HG03521 (cell line): ENCODE data around the gene HMGCR.

Experiments
- ATAC-seq: cut with Tn5 transposase; IDR thresholded peaks from one replicate; pipeline ENCODE4 v1.9.1; 2021; ENCODE audit warnings: mild to moderate bottlenecking, moderate library complexity; ENCODE audit not compliant: unreplicated experiment

The HMGCR gene

GRCh38 chr5:75340714-75341478 is 3.9 kb downstream of the HMGCR start:
- no peak for ATAC-seq

DNA sequence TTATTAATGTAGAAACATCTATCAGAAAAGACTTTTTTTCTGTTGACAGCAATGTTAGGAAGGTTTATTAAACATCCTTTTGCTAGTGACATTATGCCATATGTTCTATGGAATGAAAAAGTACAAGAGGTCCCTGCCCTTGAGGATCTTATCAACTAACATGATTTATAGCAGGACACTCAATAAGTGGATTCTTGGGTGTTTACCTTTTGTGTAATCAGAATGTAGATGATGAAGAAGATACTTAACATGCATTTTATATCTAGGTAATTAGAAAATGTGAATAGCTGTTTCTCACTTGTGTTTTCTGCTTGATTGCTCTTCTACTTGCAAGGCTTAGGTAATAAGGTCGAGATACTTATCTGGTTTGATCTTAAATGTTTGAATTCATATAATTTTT is 4.9 kb downstream of the HMGCR start:
- ATAC-seq: no peak

DNA sequence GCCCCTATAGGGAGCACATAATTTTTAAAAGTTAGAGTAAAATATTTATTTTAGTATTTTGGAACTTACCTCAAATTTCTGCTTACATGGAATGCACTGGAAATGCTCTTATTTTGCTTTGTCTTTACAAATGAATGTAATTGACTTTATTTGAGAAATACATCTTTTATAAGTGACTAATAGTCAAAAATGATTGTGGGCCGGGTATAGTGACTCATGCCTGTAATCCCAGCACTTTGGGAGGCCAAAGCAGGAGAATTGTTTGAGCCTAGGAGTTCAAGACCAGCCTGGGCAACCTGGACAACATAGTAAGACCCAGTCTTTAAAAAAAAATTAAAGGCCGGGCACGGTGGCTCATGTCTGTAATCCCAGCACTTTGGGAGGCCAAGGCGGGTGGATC is 5.8 kb downstream of the HMGCR start:
- ATAC-seq: no peak

DNA sequence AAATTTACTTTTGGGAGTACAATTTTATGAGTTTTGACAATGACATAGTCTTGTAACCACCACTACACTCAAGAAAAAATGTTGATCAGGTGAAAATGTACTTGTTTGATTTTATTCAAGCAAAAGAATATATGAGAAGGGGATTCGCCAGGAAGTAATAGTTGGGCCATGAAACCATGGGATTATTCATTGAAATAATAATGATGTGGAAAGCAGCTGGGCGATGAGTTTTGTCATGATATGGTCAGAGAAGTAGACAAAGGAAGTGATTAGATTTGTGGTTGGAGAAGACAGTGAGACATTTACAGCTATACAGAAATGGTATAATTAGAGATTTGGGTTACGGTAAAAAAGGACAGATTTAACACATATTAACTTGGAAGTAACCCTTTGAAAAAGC is 11.2 kb downstream of the HMGCR start:
- no peak for ATAC-seq

DNA sequence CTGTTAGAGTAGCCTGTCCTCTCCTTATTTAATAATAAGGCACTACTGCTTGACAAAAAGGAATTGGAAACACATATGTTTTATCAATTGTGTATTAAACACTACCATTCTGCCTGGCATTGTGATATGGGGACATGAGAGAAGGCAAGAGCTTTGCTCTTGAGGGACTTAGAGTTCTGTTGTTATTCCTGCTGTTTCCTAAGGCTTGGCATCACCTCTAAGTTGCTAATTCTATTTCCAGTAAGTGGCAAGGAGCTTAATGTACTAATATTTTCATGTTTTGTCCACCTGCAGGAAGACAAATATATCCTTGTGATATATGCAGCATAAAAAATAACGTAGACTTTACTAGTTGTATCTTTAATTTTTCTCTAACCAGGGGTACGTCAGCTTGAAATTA is 12.6 kb downstream of the HMGCR start:
- no peak for ATAC-seq

DNA sequence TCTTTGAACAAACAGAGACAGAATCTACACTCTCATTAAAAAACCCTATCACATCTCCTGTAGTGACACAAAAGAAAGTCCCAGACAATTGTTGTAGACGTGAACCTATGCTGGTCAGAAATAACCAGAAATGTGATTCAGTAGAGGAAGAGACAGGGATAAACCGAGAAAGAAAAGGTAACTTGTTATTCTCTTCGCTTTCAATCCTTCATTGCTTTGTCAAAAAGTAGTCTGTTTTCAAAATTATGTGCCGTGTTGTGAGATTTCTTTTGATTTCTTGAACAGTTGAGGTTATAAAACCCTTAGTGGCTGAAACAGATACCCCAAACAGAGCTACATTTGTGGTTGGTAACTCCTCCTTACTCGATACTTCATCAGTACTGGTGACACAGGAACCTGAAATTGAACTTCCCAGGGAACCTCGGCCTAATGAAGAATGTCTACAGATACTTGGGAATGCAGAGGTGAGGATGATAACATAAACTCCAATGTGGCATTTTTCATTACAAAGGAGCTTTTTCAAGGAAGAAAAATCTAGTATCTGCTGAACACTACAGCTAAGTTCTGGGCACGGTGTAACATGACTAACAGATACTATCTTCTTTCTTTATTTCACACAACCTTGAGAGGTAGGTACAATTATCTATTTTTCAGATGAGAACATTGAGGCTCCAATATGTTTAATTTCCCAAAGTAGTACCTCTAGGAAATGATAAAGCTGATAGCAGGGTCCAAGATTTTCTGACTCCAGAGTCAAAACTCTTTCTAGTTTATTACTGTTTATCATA is 14.3 kb downstream of the HMGCR start:
- ATAC-seq: no peak

GRCh38 chr5:75355236-75355635 is 18.2 kb downstream of the HMGCR start:
- no peak for ATAC-seq

DNA sequence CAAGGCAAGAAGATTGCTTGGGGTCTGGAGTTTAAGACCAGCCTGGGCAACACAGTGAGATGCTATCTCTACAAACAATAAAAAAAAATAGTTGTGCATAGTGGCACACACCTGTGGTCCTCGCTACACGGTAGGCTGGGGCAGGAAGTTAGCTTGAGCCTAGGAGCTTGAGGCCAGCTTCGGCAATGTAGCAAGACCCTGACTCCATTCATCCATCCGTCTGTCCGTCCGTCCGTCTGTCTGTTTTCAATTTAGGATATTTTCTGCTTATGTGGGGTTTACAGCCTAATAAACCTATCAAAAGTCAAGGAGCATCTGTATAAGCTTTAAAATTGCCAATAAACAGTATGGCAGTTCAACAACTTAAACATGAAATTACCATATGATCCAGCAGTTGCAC is 19.7 kb downstream of the HMGCR start:
- ATAC-seq: no peak

DNA sequence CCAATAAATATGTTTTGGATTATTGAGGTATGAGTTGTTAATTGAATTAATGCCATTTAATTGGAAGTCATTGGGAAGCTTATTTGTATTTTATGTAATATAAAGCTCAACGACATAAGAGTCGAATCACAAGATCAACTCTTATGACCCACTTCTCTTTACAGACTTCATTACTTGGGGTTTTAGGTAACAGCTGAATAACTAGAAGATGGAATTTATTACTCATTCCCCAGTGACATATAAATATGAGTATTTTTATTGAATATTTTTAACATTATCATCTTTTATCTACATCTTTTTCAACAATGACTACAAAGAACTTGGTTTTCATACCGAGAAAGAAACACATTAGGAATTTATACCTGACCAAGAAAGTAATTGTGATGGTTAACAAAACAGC is 21.1 kb downstream of the HMGCR start:
- ATAC-seq: no peak

- ATAC-seq: no peak
Observed at GRCh38 chr5:75361310-75361709, 24.3 kb downstream of the HMGCR start.

GRCh38 chr5:75362474-75362975 is 25.5 kb downstream of the HMGCR start:
- ATAC-seq: no peak

- ATAC-seq: no peak
Observed at GRCh38 chr5:75363111-75363510, 26.1 kb downstream of the HMGCR start.

GRCh38 chr5:75363726-75364495 is 26.9 kb downstream of the HMGCR start:
- no peak for ATAC-seq

GRCh38 chr5:75364571-75365280 is 27.7 kb downstream of the HMGCR start:
- ATAC-seq: no peak

GRCh38 chr5:75365740-75366139 is 28.7 kb downstream of the HMGCR start:
- no peak for ATAC-seq

DNA sequence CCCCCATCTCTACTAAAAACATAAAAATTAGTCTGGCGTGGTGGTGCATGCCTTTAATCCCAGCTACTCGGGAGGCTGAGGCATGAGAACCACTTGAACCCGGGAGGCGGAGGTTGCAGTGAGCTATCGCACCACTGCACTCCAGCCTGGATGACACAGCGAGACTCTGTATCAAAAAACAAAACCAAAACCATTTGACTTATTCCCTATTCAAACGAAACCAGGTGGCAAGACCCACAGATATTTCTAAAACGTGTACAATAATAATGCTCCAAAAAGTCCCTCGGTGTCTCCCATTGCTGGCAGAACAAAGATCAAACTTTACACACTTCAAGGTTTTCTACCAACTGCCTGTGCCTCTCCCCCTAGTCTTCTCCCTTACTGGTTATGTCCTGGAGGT is 29.8 kb downstream of the HMGCR start:
- peak; percentile 64 for ATAC-seq

DNA sequence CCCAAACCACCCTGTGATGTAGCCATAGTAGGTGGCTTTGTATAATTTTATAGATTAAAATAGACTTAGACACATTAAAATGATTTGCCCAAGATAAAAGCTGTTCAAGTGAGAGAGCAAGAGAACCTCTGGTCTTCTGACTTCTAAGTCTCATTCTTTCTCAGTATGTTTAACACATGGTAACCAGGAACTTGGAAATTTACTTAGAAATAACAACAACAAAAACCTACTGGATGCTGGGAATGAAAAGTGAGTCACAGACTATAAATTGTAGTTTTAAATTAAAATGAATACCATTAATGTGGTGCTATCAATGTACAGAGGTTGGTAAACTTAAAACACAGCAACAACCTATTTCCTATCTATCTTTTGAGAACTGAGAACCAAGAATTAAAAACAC is 30.4 kb downstream of the HMGCR start:
- no peak for ATAC-seq

DNA sequence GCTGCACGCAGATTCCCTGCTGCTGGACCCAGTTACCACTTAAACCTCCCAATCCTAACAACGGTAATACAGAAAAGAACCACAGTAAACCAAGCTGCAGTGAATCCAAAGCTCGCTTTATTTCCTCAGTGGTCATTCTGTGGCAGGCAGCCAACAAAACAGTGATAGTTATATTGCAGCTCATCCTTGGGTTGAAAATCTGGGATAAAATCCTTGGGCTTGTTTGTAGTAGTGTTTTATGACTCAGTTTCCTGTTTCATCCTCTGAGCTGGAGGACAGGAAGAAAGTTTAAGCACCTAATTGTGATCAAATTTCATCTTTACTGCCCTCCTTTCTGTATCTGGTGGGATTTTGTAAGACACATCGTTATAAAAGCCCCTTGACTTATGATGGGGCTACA is 31.4 kb downstream of the HMGCR start:
- ATAC-seq: no peak

GRCh38 chr5:75373862-75374261 is 36.8 kb downstream of the HMGCR start:
- no peak for ATAC-seq

DNA sequence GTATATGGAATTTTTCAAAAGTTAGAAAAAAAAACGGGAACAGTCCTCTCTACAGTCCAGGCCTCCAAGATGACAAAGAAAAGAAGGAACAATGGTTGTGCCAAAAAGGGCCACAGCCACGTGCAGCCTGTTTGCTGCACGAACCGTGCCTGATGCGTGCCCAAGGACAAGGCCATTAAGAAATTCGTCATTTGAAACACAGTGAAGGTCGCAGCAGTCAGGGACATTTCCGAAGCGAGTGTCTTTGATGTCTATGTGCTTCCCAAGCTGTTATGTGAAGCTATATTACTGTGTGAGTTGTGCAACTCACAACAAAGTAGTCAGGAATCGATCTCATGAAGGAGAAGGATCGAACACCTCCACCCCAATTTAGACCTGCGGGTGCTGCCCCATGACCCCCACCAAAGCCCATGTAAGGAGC is 37.4 kb downstream of the HMGCR start:
- ATAC-seq: no peak

DNA sequence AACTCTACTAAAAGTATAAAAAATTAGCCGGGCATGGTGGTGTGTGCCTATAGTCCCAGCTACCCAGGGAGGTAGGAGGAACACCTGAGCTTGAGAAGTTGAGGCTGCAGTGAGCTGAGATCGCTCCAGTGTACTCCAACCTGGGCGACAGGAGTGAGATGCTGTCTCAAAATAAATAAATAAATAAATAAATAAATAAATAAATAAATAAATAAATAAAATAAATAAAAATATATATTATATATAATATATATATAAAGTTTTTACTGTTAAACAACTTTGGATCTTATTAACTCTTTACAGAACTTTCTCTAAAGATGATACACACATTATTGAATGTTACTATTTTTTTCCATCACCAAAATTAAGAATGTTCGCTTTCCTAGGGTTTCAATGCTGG is 38.4 kb downstream of the HMGCR start:
- no peak for ATAC-seq
